A673 (cell line): ENCODE results near the gene NSD1.

ENCODE experiments used
- CTCF ChIP-seq: fragments of 300-800, 200-600 bp; sonication (generic); conservative IDR thresholded peaks from 2 replicates; pipeline ENCODE4 v1.5.1; 2017; ENCODE audit warnings: low read depth, mild to moderate bottlenecking, antibody characterized with exemption, low read length, moderate library complexity, mixed read lengths
- EZH2 ChIP-seq: fragments of 200-600 bp; sonication (generic); IDR thresholded peaks from 2 replicates; pipeline ENCODE4 v1.6.1; 2017; ENCODE audit warnings: borderline replicate concordance, low read depth, mild to moderate bottlenecking, mixed read lengths, antibody characterized with exemption, low read length; ENCODE audit not compliant: poor library complexity, severe bottlenecking

DNA sequence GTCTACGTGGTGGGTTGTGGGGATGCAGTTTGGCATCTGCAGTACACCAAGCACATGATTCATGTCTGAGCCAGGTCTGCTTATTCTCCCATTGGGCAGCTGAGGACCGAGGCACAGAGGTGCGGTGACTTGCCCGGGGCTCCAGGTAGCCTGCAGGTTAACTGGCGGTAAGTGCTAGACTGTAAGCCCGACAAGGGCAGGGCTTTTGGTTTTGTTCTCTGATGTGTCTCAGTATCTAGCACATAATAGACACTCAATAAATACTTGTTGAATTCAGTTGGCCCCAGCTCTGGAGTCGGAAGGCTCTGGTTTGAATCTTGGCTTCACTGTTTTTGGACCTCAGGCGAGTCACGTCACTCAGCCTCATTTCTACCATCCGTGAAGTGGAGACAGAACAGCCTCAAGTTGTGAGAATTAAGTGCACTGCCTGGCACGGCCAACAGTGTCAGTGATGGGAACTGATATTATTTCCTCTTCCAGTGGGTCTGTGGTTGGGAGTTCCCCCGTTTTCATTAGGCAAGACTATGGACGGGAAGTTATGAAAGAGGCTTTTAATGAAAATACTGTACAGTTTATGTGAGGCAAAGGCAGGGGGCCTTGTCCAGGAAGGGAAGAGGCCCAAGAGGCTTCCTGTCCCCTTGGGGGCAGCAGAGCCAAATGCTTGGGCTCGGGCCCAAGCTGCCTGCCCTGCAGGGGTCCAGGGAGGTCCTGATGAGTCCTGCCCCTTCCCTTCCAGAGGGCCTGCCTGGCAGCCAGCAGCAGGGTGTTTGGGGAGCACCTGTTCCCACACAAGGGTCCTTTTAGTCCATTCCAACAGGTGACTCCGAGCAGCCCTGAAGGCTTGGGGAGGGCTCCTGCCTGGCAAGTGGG, 173.3 kb downstream of the NSD1 start:
- TF ChIP-seq CTCF (no peak), EZH2 (no peak)
